Esophagus (tissue), 2 donors: ENCODE data around the gene NECAB2. TPM values are rescaled to one million over a fixed set of nuclear protein-coding genes. Genes with fewer than 3 reads are reported as not detected.

Experiments used
- H3K27ac ChIP-seq, 2 donors: one replicate each; pipeline ENCODE4 v1.5.1; 2013; ENCODE audit warnings: low read depth in 2 of 2, mild to moderate bottlenecking in 2 of 2, inconsistent platforms in 1 of 2, low read length in 1 of 2, moderate library complexity in 1 of 2
- H3K27me3 ChIP-seq, 2 donors: one replicate each; pipeline ENCODE4 v1.6.1; 2013; ENCODE audit warnings: low read length in 2 of 2, control low read depth in 1 of 2, mild to moderate bottlenecking in 1 of 2; ENCODE audit not compliant: insufficient read depth in 2 of 2, control insufficient read depth in 1 of 2
- H3K36me3 ChIP-seq, 2 donors: one replicate each; pipeline ENCODE4 v1.6.1; 2013; ENCODE audit warnings: low read length in 1 of 2; ENCODE audit not compliant: control insufficient read depth in 2 of 2, insufficient read depth in 2 of 2
- H3K4me1 ChIP-seq, 2 donors: one replicate each; pipeline ENCODE4 v1.6.1; 2013; ENCODE audit warnings: low read length in 1 of 2; ENCODE audit not compliant: control insufficient read depth in 2 of 2, insufficient read depth in 2 of 2
- H3K4me3 ChIP-seq, 2 donors: one replicate each; pipeline ENCODE4 v1.5.1; 2013; ENCODE audit warnings: low read length in 2 of 2, mild to moderate bottlenecking in 2 of 2, low read depth in 1 of 2, moderate library complexity in 1 of 2
- H3K9me3 ChIP-seq, 2 donors: one replicate each; pipeline ENCODE4 v1.6.1; 2013; ENCODE audit warnings: mild to moderate bottlenecking in 2 of 2, low read depth in 1 of 2, low read length in 1 of 2, moderate library complexity in 1 of 2; ENCODE audit not compliant: control insufficient read depth in 2 of 2, insufficient read depth in 1 of 2
- WGBS, 2 donors: extraction: QIAGEN DNeasy Blood & Tissue Kit; methylation state at CpG; one replicate each; pipeline ENCODE4 v1.1.7; 2013; 5-methylcytosine and 5-hydroxymethylcytosine counted together
- polyA plus RNA-seq, 2 donors: library from polyadenylated mRNA; stranded (reverse); fragments of 200-250 nt; gene quantifications; one replicate each; pipeline ENCODE4 v1.2.3, GENCODE V29; 2013
- donor health status: healthy with polysubstance abuse.
- donor health status: Bipolar disorder and iron deficiency.

Gene NECAB2
- polyA plus RNA-seq, 2 donors: not detected

DNA sequence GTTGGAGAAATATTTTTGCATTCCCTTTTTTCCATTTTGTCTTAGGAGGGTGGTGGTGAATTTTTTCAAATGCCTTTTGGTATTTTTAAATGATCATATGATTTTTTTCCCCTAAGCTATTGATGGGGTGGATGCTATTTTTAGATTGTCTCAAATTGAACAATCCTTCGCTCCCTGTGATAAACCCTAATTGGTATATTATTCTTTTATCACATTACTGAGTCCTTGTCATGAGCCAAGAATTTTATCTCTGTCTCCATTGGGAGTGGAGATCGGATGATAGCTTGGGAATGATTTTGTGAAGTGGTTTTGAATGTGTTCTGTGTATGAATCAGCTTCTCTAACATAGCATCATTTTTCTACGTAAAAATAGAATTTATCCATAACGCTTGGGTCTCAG, 15.4 kb downstream of the NECAB2 start:
- WGBS, 2 donors: 77 to 84% methylated on average over 4 of the region's 4 CpGs
- no peak overlapping the region for H3K4me3 ChIP-seq
- no peaks in the 10 kb centered on the region for H3K36me3 ChIP-seq
- no peaks in the 10 kb centered on the region for H3K27me3 ChIP-seq
- peaks cover 0 to 2% of the 10 kb centered on the region in 2 donors for H3K9me3 ChIP-seq
- H3K27ac ChIP-seq: no peak overlapping the region
- H3K4me1 ChIP-seq: no peaks in the 10 kb centered on the region

DNA sequence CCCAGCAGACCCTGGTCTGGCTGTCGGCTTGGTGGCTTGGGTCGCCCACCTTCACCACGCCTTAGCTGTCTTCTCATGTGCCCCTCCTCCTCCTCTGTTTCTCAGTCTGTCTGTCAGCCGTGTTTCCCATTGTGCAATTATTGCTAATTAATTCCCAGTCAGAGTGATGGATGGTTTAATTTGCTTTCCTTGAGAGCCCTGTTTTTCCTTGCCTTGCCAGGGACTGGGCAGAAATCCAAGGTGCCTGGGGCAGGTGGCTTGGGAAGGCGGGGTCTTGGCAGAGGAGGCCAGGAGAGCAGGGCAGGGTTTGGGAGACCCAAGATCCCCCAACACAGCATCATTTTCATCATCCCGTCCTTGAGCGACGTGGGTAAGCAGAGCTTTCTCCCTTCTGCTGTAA, 21.3 kb downstream of the NECAB2 start:
- Histone ChIP-seq H3K4me1 (no peaks in the 10 kb centered on the region), H3K27ac (no peak overlapping the region), H3K27me3 (no peaks in the 10 kb centered on the region), H3K4me3 (no peak overlapping the region), H3K36me3 (no peaks in the 10 kb centered on the region), H3K9me3 (no peaks in the 10 kb centered on the region)
- WGBS, 2 donors: 39 to 41% methylated on average over 8 of the region's 8 CpGs

DNA sequence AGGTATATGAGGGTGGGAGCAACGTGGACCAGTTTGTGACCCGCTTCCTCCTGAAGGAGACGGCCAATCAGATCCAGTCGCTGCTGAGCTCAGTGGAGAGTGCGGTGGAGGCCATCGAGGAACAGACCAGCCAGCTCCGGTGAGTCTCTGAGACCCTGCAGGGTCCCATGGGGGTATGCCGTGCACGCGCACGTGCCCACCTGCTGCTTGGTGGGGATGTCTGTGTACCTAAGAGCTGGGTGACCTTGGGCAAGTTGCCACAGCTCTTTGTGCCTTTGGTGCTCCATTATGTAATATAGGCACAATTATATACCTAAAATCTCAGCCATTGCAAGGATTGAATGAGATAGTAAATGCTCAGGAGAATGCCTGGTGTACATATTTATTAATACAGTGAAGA, 22.4 kb downstream of the NECAB2 start:
- Histone ChIP-seq H3K9me3 (no peaks in the 10 kb centered on the region), H3K36me3 (no peaks in the 10 kb centered on the region), H3K4me1 (no peaks in the 10 kb centered on the region), H3K27me3 (no peaks in the 10 kb centered on the region), H3K4me3 (no peak overlapping the region), H3K27ac (no peak overlapping the region)
- WGBS, 2 donors: 86 to 92% methylated on average over 11 of the region's 11 CpGs

DNA sequence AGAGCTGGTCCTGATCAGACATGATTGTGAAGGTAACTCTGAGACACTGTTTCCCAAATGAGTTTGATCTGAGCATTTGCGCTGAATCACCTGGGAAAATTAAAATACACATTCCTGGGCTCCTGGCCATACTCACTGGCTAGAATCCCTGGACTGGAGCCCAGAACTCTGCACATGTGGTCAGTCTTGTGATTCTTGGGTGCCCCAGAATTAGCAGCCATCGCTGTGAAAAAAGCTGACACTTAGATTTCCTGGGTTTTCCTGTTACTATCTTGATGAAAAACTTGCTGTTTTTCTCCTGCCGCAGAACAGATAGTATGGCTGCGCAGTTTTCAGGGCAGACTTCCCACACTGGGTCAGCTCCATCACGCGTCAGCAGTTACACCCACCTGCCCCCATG, 24.6 kb downstream of the NECAB2 start:
- no peaks in the 10 kb centered on the region for H3K4me1 ChIP-seq
- WGBS, 2 donors: 68 to 72% methylated on average over 6 of the region's 6 CpGs
- H3K27ac ChIP-seq: no peak overlapping the region
- no peaks in the 10 kb centered on the region for H3K27me3 ChIP-seq
- H3K4me3 ChIP-seq: no peak overlapping the region
- peaks cover 0 to 2% of the 10 kb centered on the region in 2 donors for H3K9me3 ChIP-seq
- no peaks in the 10 kb centered on the region for H3K36me3 ChIP-seq

DNA sequence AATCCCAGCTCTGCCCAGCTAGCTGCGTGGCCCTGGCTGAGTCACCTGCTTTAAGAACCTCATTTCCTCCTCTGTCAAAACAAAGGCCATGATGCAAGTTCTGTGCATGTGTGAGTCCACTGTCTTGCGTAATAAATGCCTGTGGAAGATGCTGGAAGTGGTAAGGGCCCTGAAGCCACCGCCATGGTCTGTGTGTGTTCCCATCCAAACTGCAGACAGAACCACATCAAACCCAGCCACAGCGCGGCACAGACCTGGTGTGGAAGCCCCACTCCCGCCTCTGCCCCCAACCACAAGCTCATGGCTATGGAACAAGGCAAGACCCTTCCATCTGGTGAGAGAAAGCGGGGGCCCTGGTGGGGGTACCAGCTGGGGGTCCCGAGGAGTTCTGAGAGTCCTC, 26.0 kb downstream of the NECAB2 start:
- Histone ChIP-seq H3K4me1 (no peaks in the 10 kb centered on the region), H3K27me3 (no peaks in the 10 kb centered on the region), H3K27ac (no peak overlapping the region), H3K4me3 (no peak overlapping the region), H3K9me3 (peaks cover 0 to 2% of the 10 kb centered on the region in 2 donors), H3K36me3 (no peaks in the 10 kb centered on the region)
- WGBS, 2 donors: 72 to 78% methylated on average over 8 of the region's 8 CpGs

DNA sequence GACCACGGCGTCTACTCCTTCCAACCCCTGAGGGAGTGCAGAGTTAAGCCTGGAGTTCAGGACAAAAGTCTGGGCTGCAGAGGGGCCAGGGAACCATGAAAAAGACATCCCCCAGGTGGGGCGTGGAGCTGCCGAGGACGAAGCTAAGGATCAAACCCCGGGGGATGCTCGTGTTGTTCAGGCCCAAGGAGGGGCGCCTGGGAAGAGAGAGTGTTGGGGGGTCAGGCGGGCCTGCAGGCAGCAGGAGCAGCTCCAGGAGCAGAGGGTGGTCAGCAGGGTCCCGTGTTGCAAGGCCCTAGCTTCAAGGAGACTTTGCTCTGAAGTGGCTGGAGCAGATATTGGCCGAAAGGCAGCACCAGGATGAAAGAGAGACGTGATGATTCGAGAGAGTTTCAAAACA, 26.7 kb downstream of the NECAB2 start:
- H3K27ac ChIP-seq: no peak overlapping the region
- H3K27me3 ChIP-seq: no peaks in the 10 kb centered on the region
- H3K4me1 ChIP-seq: no peaks in the 10 kb centered on the region
- WGBS, 2 donors: 81 to 85% methylated on average over 13 of the region's 13 CpGs
- no peaks in the 10 kb centered on the region for H3K36me3 ChIP-seq
- no peak overlapping the region for H3K4me3 ChIP-seq
- H3K9me3 ChIP-seq: peaks cover 0 to 2% of the 10 kb centered on the region in 2 donors

DNA sequence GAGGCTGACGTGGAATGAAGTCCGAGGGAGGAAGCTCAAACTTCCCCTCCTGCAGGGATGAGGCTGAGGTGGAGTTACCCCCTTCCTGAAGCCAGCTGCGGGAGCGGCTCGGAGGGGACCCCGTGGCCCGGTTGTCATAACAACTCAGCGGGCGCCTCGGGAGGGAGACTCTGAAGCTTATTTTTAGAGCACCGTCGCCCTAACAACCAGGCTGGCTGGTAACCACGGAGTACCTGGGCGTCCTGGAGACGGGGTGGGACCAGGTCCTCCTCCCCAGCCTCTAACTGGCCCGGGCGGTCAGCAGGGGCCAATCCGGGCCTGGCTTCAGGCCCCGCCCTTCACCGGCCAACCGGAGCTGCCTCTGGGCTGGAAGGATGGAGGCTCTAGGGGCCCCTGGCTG, 27.7 kb downstream of the NECAB2 start:
- Histone ChIP-seq H3K36me3 (no peaks in the 10 kb centered on the region), H3K4me3 (no peak overlapping the region), H3K27ac (no peak overlapping the region), H3K4me1 (no peaks in the 10 kb centered on the region), H3K27me3 (no peaks in the 10 kb centered on the region), H3K9me3 (peaks cover 0 to 2% of the 10 kb centered on the region in 2 donors)
- 9 to 12% methylated on average over 21 of the region's 21 CpGs for WGBS, 2 donors

DNA sequence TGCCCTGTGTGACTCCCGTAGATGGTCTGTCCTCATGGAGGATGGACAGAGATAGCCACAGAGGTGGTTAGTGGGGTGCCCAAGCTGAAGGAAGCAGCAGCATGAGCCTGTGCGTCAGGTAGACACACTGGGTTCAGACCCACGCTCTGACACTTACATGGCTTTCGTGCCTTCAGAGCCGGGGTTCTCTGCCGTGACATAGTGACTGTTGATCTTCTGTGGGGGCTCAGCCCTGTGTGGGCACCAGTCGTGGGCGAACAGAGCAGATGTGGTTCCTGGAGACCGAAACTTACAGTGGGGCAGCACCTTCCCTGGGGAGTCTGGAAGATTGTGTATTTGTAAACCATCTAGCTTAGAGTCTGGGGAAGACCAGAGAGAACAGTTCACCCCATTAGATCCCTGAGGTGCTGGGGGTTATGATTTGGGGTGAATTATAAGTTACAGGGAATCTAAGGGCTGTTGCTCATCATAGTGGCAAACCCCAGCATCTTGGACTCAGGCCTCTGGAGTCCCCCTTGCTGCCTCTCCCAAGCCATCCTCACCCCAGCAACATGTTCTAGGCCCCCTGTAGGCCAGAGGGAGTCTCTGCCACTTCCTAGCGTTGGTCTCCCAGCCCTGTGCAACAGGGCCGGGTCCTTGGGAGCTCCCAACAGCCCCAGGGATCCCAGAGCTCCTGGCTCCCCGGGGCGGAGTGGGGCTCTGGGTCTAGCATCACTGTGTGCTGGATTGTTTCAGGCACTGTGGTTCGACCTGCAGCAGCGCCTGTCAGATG, 28.6 kb downstream of the NECAB2 start:
- Histone ChIP-seq H3K9me3 (peaks cover 0 to 2% of the 10 kb centered on the region in 2 donors), H3K27ac (no peak overlapping the region), H3K36me3 (no peaks in the 10 kb centered on the region), H3K4me3 (no peak overlapping the region), H3K27me3 (no peaks in the 10 kb centered on the region), H3K4me1 (no peaks in the 10 kb centered on the region)
- 82 to 90% methylated on average over 15 of the region's 15 CpGs for WGBS, 2 donors

DNA sequence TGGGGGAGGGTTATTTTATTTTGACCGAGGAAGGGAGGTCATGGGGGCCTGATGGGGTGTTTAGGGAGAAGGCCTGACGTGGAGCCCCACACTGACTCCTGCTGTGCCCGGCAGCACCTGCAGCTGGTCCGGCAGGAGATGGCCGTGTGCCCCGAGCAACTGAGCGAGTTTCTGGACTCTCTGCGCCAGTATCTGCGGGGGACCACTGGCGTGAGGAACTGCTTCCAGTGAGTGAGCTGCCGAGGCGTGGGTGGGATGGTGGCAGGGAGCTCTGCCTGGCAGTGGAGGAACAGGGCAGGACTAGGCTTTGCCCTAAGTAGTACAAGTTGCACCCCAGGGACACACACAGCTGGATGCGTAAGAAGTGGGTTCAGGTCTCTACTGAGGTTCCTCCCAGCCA, 30.0 kb downstream of the NECAB2 start:
- Histone ChIP-seq H3K27me3 (no peaks in the 10 kb centered on the region), H3K4me1 (no peaks in the 10 kb centered on the region), H3K4me3 (no peak overlapping the region), H3K27ac (no peak overlapping the region), H3K9me3 (peaks cover 0 to 2% of the 10 kb centered on the region in 2 donors), H3K36me3 (no peaks in the 10 kb centered on the region)
- 87 to 91% methylated on average over 13 of the region's 13 CpGs for WGBS, 2 donors

DNA sequence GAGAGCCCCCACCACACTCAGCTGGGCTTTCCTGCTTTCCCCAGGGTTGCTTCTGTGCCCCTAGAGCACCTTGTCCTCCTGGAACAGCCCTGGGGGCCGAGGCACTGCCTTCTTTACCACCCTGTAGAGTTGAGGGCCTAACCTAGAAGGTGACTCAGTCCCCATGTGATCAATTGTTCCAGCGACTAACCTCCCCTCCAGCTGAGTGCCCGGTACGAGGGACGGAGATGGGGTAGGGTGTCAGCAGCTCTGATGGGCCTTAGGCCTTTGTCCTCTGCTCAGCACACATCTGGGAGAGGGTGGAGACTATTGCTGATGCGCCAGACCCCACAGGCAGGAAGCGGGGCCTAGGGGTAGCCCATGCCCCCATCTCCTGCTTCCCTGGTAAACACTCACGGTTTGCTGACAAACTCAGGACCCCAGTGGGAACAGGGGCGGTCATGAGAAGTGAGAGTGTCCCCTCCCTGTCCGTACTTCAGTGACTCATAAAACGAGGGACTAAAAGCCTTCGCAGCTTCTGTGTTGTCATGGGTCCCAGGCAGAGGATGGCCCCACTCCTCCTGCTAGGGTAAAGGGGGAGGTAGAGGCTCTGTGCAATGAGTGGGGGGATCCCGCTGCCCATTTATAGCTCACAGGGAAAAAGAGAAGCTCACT, 33.1 kb downstream of the NECAB2 start:
- WGBS, 2 donors: 77 to 82% methylated on average over 13 of the region's 13 CpGs
- peaks cover 0 to 2% of the 10 kb centered on the region in 2 donors for H3K9me3 ChIP-seq
- H3K27ac ChIP-seq: no peak overlapping the region
- no peaks in the 10 kb centered on the region for H3K27me3 ChIP-seq
- H3K36me3 ChIP-seq: no peaks in the 10 kb centered on the region
- H3K4me3 ChIP-seq: no peak overlapping the region
- no peaks in the 10 kb centered on the region for H3K4me1 ChIP-seq
